HG03175 (cell line): Measurements from ENCODE around the gene LRRC10B.
A peak's percentile ranks its signal among the peaks of the same experiment; 100 is the strongest.

ENCODE experiments used
- ATAC-seq: cut with Tn5 transposase; IDR thresholded peaks from one replicate; pipeline ENCODE4 v1.9.1; 2021; ENCODE audit warnings: mild to moderate bottlenecking, moderate library complexity; ENCODE audit not compliant: unreplicated experiment

The LRRC10B gene

GRCh38 chr11:61507012-61507768, 1.4 kb upstream of the LRRC10B start:
- ATAC-seq, result no peak

GRCh38 chr11:61509043-61510029, 787 bp downstream of the LRRC10B start:
- ATAC-seq, result peak; percentile 73

GRCh38 chr11:61510166-61510919, 1.8 kb downstream of the LRRC10B start:
- no peak for ATAC-seq

GRCh38 chr11:61510974-61511373, 2.4 kb downstream of the LRRC10B start:
- ATAC-seq, result no peak

GRCh38 chr11:61511383-61511782, 2.8 kb downstream of the LRRC10B start:
- no peak for ATAC-seq

- no peak for ATAC-seq
Observed at GRCh38 chr11:61512435-61512834, 3.9 kb downstream of the LRRC10B start.

GRCh38 chr11:61513143-61513765, 4.7 kb downstream of the LRRC10B start:
- no peak for ATAC-seq

GRCh38 chr11:61514050-61514917, 5.7 kb downstream of the LRRC10B start:
- ATAC-seq, result no peak

- no peak for ATAC-seq
Observed at GRCh38 chr11:61515686-61516085, 7.1 kb downstream of the LRRC10B start.

GRCh38 chr11:61516191-61516590, 7.6 kb downstream of the LRRC10B start:
- no peak for ATAC-seq

- no peak for ATAC-seq
Observed at GRCh38 chr11:61516675-61517572, 8.4 kb downstream of the LRRC10B start.

- no peak for ATAC-seq
Observed at GRCh38 chr11:61518032-61518795, 9.7 kb downstream of the LRRC10B start.

GRCh38 chr11:61522881-61523280, 14.3 kb downstream of the LRRC10B start:
- no peak for ATAC-seq

- ATAC-seq, result no peak
Observed at GRCh38 chr11:61524446-61524845, 15.9 kb downstream of the LRRC10B start.

GRCh38 chr11:61524963-61525587, 16.5 kb downstream of the LRRC10B start:
- ATAC-seq, result no peak

GRCh38 chr11:61526229-61526628, 17.7 kb downstream of the LRRC10B start:
- no peak for ATAC-seq

GRCh38 chr11:61526956-61527731, 18.6 kb downstream of the LRRC10B start:
- ATAC-seq, result no peak
